Measurements from ENCODE around the gene SYVN1. TPM values are rescaled to one million over a fixed set of nuclear protein-coding genes. Genes with fewer than 3 reads are reported as not detected.

Gene SYVN1
- total RNA-seq, 1 donor from 2014 or later = 19.8 TPM

GRCh38 chr11:65078151-65078550, 56.2 kb downstream of the SYVN1 start:
- Histone ChIP-seq H3K9ac (ENCODE audit: low read depth in 1 of 3, low read length in 3 of 3) (no peak overlapping the region), H3K27me3 (ENCODE audit: control insufficient read depth in 3 of 3, insufficient read depth in 3 of 3, low read length in 3 of 3) (no peaks in the 10 kb centered on the region), H3K4me1 (ENCODE audit: control insufficient read depth in 3 of 3, insufficient read depth in 3 of 3, low read length in 3 of 3) (peaks cover under 1 to 2% (median under 1%) of the 10 kb centered on the region in 3 donors), H3K27ac (ENCODE audit: low read depth, low read length) (no peak overlapping the region), H3K4me3 (ENCODE audit: low read length in 3 of 3) (no peak overlapping the region), H3K36me3 (ENCODE audit: control insufficient read depth in 3 of 3, insufficient read depth in 3 of 3, low read length in 3 of 3) (no peaks in the 10 kb centered on the region), H3K9me3 (ENCODE audit: control insufficient read depth in 3 of 3, low read length in 3 of 3) (no peaks in the 10 kb centered on the region)

GRCh38 chr11:65077451-65077850, 56.9 kb downstream of the SYVN1 start:
- Histone ChIP-seq H3K4me3 (ENCODE audit: low read length in 3 of 3) (no peak overlapping the region), H3K9me3 (ENCODE audit: control insufficient read depth in 3 of 3, low read length in 3 of 3) (no peaks in the 10 kb centered on the region), H3K27me3 (ENCODE audit: control insufficient read depth in 3 of 3, insufficient read depth in 3 of 3, low read length in 3 of 3) (no peaks in the 10 kb centered on the region), H3K4me1 (ENCODE audit: control insufficient read depth in 3 of 3, insufficient read depth in 3 of 3, low read length in 3 of 3) (no peaks in the 10 kb centered on the region), H3K27ac (ENCODE audit: low read depth, low read length) (no peak overlapping the region), H3K9ac (ENCODE audit: low read depth in 1 of 3, low read length in 3 of 3) (no peak overlapping the region), H3K36me3 (ENCODE audit: control insufficient read depth in 3 of 3, insufficient read depth in 3 of 3, low read length in 3 of 3) (no peaks in the 10 kb centered on the region)

Small RNA genes within 50 kb of the gene (small RNA-seq; reads per million reads assigned to genes)
- gene HIGD1AP10 = not detected
- gene PDCL2P2 = not detected
- gene RNU2-23P = 3.5 reads per million, percentile 88 among the genes with 10 or more reads in this experiment

Other genes starting within 250 kb of the SYVN1 start
- gene ATG2A, start 217.3 kb downstream of the SYVN1 start, total RNA-seq = 3.1 TPM
- 6.3 TPM for gene PPP2R5B, start 209.8 kb downstream of the SYVN1 start, total RNA-seq
- gene GPHA2, start 198.6 kb downstream of the SYVN1 start, total RNA-seq = not detected
- gene MAJIN, start 162.4 kb downstream of the SYVN1 start, total RNA-seq = not detected
- gene BATF2, start 137.5 kb downstream of the SYVN1 start, total RNA-seq = 0.52 TPM
- 53.2 TPM for gene ARL2, start 120.4 kb downstream of the SYVN1 start, total RNA-seq
- 12.0 TPM for gene SNX15, start 107.1 kb downstream of the SYVN1 start, total RNA-seq
- gene SAC3D1, start 93.3 kb downstream of the SYVN1 start, total RNA-seq = 5.2 TPM
- gene NAALADL1, start 76.0 kb downstream of the SYVN1 start, total RNA-seq = 8.4 TPM
- gene CDCA5, start 50.5 kb downstream of the SYVN1 start, total RNA-seq = 1.0 TPM
- 22.4 TPM for gene ZFPL1, start 50.3 kb downstream of the SYVN1 start, total RNA-seq
- gene VPS51, start 38.3 kb downstream of the SYVN1 start, total RNA-seq = 166 TPM
- 8.4 TPM for gene TM7SF2, start 22.6 kb downstream of the SYVN1 start, total RNA-seq
- gene ZNHIT2, start 16.8 kb downstream of the SYVN1 start, total RNA-seq = 4.2 TPM
- gene FAU, start 12.4 kb downstream of the SYVN1 start, total RNA-seq = 292 TPM
- gene MRPL49, start 12.2 kb downstream of the SYVN1 start, total RNA-seq = 21.4 TPM
- not detected for gene SPDYC, start 35.7 kb upstream of the SYVN1 start, total RNA-seq
- 75.2 TPM for gene CAPN1, start 47.4 kb upstream of the SYVN1 start, total RNA-seq
- 2.1 TPM for gene POLA2, start 127.4 kb upstream of the SYVN1 start, total RNA-seq
- gene CDC42EP2, start 180.3 kb upstream of the SYVN1 start, total RNA-seq = 19.3 TPM
- 24.5 TPM for gene DPF2, start 199.3 kb upstream of the SYVN1 start, total RNA-seq
- not detected for gene TIGD3, start 220.2 kb upstream of the SYVN1 start, total RNA-seq
- gene SLC25A45, start 248.1 kb upstream of the SYVN1 start, total RNA-seq = 3.7 TPM

All from skeletal muscle tissue (tissue), 5 donors.